Subcutaneous abdominal adipose tissue (tissue), 5 donors: ENCODE results near the gene DCAF8.

ENCODE experiments used
- H3K27ac ChIP-seq: one replicate; pipeline ENCODE4 v1.7.0; 2013; ENCODE audit warnings: low read depth, mild to moderate bottlenecking, inconsistent platforms, low read length, moderate library complexity
- H3K27me3 ChIP-seq, 5 donors: one replicate each; pipeline ENCODE4 v1.7.0; 2013; ENCODE audit warnings: low read length in 5 of 5, inconsistent platforms in 1 of 5; ENCODE audit not compliant: control insufficient read depth in 5 of 5, insufficient read depth in 4 of 5
- H3K36me3 ChIP-seq, 5 donors: one replicate each; pipeline ENCODE4 v1.7.0; 2013; ENCODE audit warnings: low read length in 5 of 5; ENCODE audit not compliant: control insufficient read depth in 5 of 5, insufficient read depth in 5 of 5
- H3K4me1 ChIP-seq, 5 donors: one replicate each; pipeline ENCODE4 v1.7.0; 2013; ENCODE audit warnings: low read length in 5 of 5, mild to moderate bottlenecking in 3 of 5, moderate library complexity in 1 of 5; ENCODE audit not compliant: control insufficient read depth in 5 of 5, insufficient read depth in 5 of 5
- H3K4me3 ChIP-seq, 5 donors: one replicate each; pipeline ENCODE4 v1.7.0; 2013; ENCODE audit warnings: low read length in 5 of 5, low read depth in 1 of 5
- H3K9ac ChIP-seq, 5 donors: one replicate each; pipeline ENCODE4 v1.7.0; 2013; ENCODE audit warnings: low read length in 5 of 5, mild to moderate bottlenecking in 4 of 5, moderate library complexity in 3 of 5
- H3K9me3 ChIP-seq, 5 donors: one replicate each; pipeline ENCODE4 v1.7.0; 2013; ENCODE audit warnings: low read length in 5 of 5; ENCODE audit not compliant: control insufficient read depth in 5 of 5
- donor health status: healthy.
- donor health status: healthy.
- donor health status: healthy.
- donor health status: healthy.
- donor health status: healthy.

Gene DCAF8

GRCh38 chr1:160186246-160186645, 76.1 kb downstream of the DCAF8 start:
- Histone ChIP-seq H3K9me3 (no peaks in the 10 kb centered on the region), H3K4me1 (peaks cover 0 to 11% (median 8%) of the 10 kb centered on the region in 5 donors), H3K9ac (no peak overlapping the region), H3K27ac (no peak overlapping the region), H3K4me3 (no peak overlapping the region), H3K36me3 (no peaks in the 10 kb centered on the region), H3K27me3 (peaks cover 0 to 2% (median 0%) of the 10 kb centered on the region in 5 donors)

GRCh38 chr1:160179336-160179735, 83.0 kb downstream of the DCAF8 start:
- Histone ChIP-seq H3K4me1 (peaks cover 0 to 19% (median 6%) of the 10 kb centered on the region in 5 donors), H3K36me3 (no peaks in the 10 kb centered on the region), H3K27me3 (no peaks in the 10 kb centered on the region), H3K9me3 (no peaks in the 10 kb centered on the region), H3K4me3 (no peak overlapping the region), H3K27ac (no peak overlapping the region), H3K9ac (no peak overlapping the region)

GRCh38 chr1:160178731-160179130, 83.6 kb downstream of the DCAF8 start:
- H3K27ac ChIP-seq = no peak overlapping the region
- no peak overlapping the region for H3K4me3 ChIP-seq
- H3K27me3 ChIP-seq = no peaks in the 10 kb centered on the region
- H3K9ac ChIP-seq = no peak overlapping the region
- no peaks in the 10 kb centered on the region for H3K9me3 ChIP-seq
- H3K36me3 ChIP-seq = no peaks in the 10 kb centered on the region
- H3K4me1 ChIP-seq = peaks cover 0 to 19% (median 6%) of the 10 kb centered on the region in 5 donors

GRCh38 chr1:160177667-160178066, 84.7 kb downstream of the DCAF8 start:
- Histone ChIP-seq H3K4me3 (no peak overlapping the region), H3K4me1 (peaks cover 0 to 19% (median 6%) of the 10 kb centered on the region in 5 donors), H3K36me3 (no peaks in the 10 kb centered on the region), H3K9ac (peak overlapping the region in 2 of 5 donors; percentile 19 to 24), H3K27me3 (no peaks in the 10 kb centered on the region), H3K27ac (peak overlapping the region; percentile 70), H3K9me3 (no peaks in the 10 kb centered on the region)

GRCh38 chr1:160177231-160177630, 85.1 kb downstream of the DCAF8 start:
- Histone ChIP-seq H3K4me3 (no peak overlapping the region), H3K4me1 (peaks cover 0 to 19% (median 6%) of the 10 kb centered on the region in 5 donors), H3K36me3 (no peaks in the 10 kb centered on the region)

GRCh38 chr1:160171980-160172379, 90.4 kb downstream of the DCAF8 start:
- no peak overlapping the region for H3K4me3 ChIP-seq
- H3K4me1 ChIP-seq = peaks cover 0 to 39% (median 29%) of the 10 kb centered on the region in 5 donors
- H3K27me3 ChIP-seq = no peaks in the 10 kb centered on the region
- H3K36me3 ChIP-seq = no peaks in the 10 kb centered on the region
- H3K9me3 ChIP-seq = no peaks in the 10 kb centered on the region
- H3K9ac ChIP-seq = no peak overlapping the region
- H3K27ac ChIP-seq = no peak overlapping the region

More at GRCh38 chr1:160177231-160177630, 85.1 kb downstream of the DCAF8 start:
- Histone ChIP-seq H3K27ac (peak overlapping the region; percentile 70), H3K27me3 (no peaks in the 10 kb centered on the region), H3K9ac (peak overlapping the region in 2 of 5 donors; percentile 19 to 24), H3K9me3 (no peaks in the 10 kb centered on the region)

- Histone ChIP-seq H3K27ac (no peak overlapping the region), H3K27me3 (no peaks in the 10 kb centered on the region), H3K9me3 (no peaks in the 10 kb centered on the region), H3K4me3 (no peak overlapping the region), H3K36me3 (no peaks in the 10 kb centered on the region), H3K4me1 (peaks cover 0 to 38% (median 29%) of the 10 kb centered on the region in 5 donors), H3K9ac (no peak overlapping the region)
These were observed 91.0 kb downstream of the DCAF8 start for GRCh38 chr1:160171354-160171753.

GRCh38 chr1:160169553-160170399, 92.6 kb downstream of the DCAF8 start:
- Histone ChIP-seq H3K27ac (peak overlapping the region; percentile 4), H3K4me3 (no peak overlapping the region)

GRCh38 chr1:160168609-160169369, 93.6 kb downstream of the DCAF8 start:
- Histone ChIP-seq H3K9ac (no peak overlapping the region), H3K27me3 (no peaks in the 10 kb centered on the region), H3K36me3 (no peaks in the 10 kb centered on the region), H3K27ac (peak overlapping the region; percentile 4), H3K4me3 (no peak overlapping the region), H3K9me3 (no peaks in the 10 kb centered on the region), H3K4me1 (peaks cover 0 to 34% (median 29%) of the 10 kb centered on the region in 5 donors)

More at GRCh38 chr1:160169553-160170399, 92.6 kb downstream of the DCAF8 start:
- H3K27me3 ChIP-seq = no peaks in the 10 kb centered on the region
- no peaks in the 10 kb centered on the region for H3K9me3 ChIP-seq
- no peaks in the 10 kb centered on the region for H3K36me3 ChIP-seq
- no peak overlapping the region for H3K9ac ChIP-seq
- H3K4me1 ChIP-seq = peaks cover 0 to 36% (median 29%) of the 10 kb centered on the region in 5 donors

- H3K27ac ChIP-seq = no peak overlapping the region
These were observed 94.3 kb downstream of the DCAF8 start for GRCh38 chr1:160168016-160168415.

More at GRCh38 chr1:160168016-160168415, 94.3 kb downstream of the DCAF8 start:
- Histone ChIP-seq H3K4me1 (peaks cover 0 to 34% (median 29%) of the 10 kb centered on the region in 5 donors), H3K9me3 (no peaks in the 10 kb centered on the region), H3K36me3 (no peaks in the 10 kb centered on the region), H3K27me3 (no peaks in the 10 kb centered on the region), H3K4me3 (no peak overlapping the region), H3K9ac (no peak overlapping the region)
